ENCODE measurements around the gene HIF1A.

HIF1A gene

DNA sequence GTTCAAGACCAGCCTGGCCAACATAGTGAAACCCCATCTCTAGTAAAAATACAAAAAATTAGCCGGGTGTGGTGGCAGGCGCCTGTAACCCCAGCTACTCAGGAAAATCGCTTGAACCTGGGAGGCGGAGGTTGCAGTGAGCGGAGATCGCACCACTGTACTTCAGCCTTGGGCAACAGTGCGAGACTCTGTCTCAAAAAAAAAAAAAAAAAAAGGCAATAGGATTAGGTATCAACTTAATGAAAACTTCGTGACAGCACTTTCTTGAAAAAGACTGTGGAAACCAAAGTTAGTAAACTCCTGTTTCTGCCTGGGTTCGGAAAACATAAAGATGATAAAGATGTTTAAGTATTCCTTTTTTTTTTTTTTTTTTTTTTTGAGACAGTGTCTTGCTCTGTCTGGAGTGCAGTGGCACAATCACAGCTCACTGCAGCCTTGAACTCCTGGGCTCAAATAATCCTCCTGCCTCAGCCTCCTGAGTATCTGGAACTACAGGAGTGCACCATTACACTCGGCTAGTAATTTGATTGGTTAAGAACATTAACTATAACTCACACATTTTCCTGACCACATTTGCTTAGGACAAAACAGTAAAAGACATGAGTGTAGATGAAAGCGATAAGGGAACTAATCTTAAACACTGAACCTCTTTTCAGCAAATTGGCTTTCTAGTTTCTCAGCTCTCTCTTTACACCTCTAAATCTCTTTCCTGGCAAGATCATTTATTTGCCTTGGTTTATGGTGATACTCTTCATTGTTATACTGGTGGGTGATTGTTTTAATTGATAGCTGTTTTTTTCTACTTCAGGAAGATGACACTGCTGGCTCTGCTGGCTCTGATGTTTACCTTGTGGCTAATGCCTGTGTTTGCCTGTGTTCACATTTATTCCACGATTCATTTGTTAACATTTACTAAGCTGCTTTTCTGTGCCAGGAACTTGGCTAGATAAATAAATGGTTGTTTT, 15.8 kb downstream of the HIF1A start:
- H3K4me1 Mint-ChIP-seq (ENCODE audit: low read depth), result peaks cover 94% of the 10 kb centered on the region
- H3K27ac Mint-ChIP-seq, result peak overlapping the region; percentile 67
- peaks cover 38% of the 10 kb centered on the region for H3K36me3 Mint-ChIP-seq (ENCODE audit: low read depth)
- H3K27me3 Mint-ChIP-seq, result no peaks in the 10 kb centered on the region
- no peaks in the 10 kb centered on the region for H3K9me3 Mint-ChIP-seq
- peak overlapping the region; percentile 3 for H3K4me3 Mint-ChIP-seq

DNA sequence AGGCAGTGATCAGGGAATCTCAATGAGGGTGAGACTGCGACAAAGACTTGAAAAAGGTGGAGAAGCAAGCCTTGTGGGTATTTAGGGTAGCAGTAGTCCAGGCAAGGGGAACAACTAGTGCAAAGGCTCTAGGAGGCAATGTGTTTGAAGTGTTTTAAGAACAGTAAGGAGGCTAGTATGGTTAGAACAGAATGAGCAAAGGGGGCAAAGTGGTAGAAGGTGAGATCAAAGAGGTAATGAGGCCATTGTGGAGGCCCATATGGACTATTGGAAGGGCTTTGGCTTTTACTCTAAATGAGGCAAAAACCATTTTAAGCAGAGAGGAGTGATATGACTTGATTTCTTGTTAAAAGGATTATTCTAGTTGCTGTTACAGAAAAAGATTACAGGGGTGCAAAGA, 16.8 kb downstream of the HIF1A start:
- H3K27me3 Mint-ChIP-seq, result no peaks in the 10 kb centered on the region
- no peaks in the 10 kb centered on the region for H3K9me3 Mint-ChIP-seq
- peak overlapping the region; percentile 24 for H3K4me3 Mint-ChIP-seq
- H3K4me1 Mint-ChIP-seq (ENCODE audit: low read depth), result peaks cover 94% of the 10 kb centered on the region
- H3K27ac Mint-ChIP-seq, result peak overlapping the region; percentile 32
- peaks cover 28% of the 10 kb centered on the region for H3K36me3 Mint-ChIP-seq (ENCODE audit: low read depth)

DNA sequence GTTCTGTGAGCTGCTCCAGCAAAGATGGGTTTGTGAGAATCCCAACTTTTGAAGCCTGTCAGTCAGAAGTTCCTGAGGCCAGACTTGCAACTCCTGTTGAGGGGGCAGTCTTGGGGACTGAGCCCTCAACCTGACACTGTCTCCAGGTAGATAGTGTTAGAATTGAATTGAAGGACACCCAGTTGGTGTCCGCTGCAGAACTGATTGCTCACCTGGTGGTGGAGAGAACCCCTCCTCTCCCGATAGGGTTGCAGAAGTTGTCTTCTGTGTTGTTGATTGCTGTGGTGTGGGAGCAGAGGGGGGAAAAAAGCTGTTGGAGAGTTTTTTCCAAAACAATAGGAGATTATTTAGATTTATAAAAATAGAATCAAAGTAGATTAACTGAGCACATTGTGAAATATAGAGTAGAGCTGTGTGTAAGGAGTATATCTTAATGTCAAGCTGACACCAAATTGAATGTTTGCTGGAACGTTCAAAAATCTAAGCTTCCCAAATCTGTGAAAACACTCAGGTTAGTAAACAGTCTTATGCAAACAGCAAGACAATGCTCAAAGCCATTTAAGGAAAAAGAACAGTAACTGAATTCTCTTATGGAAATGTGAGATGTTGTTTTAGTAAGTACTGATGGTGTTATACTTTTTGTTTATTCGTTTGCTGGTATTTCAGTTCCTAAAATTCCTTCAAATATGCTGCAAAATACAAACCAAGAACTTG, 18.6 kb downstream of the HIF1A start:
- Mint-ChIP-seq H3K27ac (peak overlapping the region; percentile 40), H3K4me1 (ENCODE audit: low read depth) (peaks cover 99% of the 10 kb centered on the region), H3K36me3 (ENCODE audit: low read depth) (peaks cover 26% of the 10 kb centered on the region), H3K27me3 (no peaks in the 10 kb centered on the region), H3K4me3 (no peak overlapping the region), H3K9me3 (no peaks in the 10 kb centered on the region)

DNA sequence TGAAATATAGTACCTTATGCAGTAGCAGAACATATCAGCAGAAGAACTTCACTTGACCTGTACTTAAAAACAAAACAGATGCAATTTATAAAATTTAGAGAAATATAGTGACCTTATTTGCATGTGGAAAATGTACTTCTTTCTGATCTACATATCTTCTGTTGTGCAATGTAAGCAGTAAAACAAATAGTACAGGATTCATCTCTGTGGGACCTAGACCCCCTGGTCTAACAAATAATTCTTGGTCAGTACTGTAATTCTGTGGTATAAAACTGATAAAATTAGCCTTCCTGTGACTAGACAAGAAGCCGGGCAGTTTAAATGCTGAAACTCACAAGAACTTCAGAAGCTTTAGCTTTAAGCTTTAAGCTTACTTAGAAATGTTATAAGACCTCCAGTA, 21.6 kb downstream of the HIF1A start:
- H3K9me3 Mint-ChIP-seq, result no peaks in the 10 kb centered on the region
- no peak overlapping the region for H3K4me3 Mint-ChIP-seq
- H3K36me3 Mint-ChIP-seq (ENCODE audit: low read depth), result peaks cover 39% of the 10 kb centered on the region
- peak overlapping the region; percentile 21 for H3K27ac Mint-ChIP-seq
- H3K4me1 Mint-ChIP-seq (ENCODE audit: low read depth), result peaks cover 95% of the 10 kb centered on the region
- H3K27me3 Mint-ChIP-seq, result no peaks in the 10 kb centered on the region

DNA sequence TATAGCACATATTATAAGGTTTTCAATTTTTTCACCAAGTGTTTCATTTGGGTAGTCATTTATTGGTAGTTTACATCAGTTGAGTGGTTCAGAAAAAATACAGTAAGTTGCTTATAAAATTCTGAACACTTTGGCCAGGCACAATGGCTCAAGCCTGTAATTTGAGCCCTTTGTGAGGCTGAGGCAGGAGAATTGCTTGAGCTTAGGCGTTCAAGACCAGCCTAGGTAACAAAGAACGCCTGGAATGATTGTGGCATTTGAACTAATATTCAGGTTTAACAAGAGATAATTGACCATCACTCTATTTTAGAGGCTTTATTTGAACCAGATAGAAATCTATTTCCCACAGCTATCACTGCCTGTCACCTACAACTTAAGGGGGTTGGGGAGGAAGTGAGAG, 22.7 kb downstream of the HIF1A start:
- peak overlapping the region; percentile 58 for H3K27ac Mint-ChIP-seq
- H3K27me3 Mint-ChIP-seq, result no peaks in the 10 kb centered on the region
- H3K36me3 Mint-ChIP-seq (ENCODE audit: low read depth), result peaks cover 37% of the 10 kb centered on the region
- no peak overlapping the region for H3K4me3 Mint-ChIP-seq
- H3K9me3 Mint-ChIP-seq, result no peaks in the 10 kb centered on the region
- H3K4me1 Mint-ChIP-seq (ENCODE audit: low read depth), result peaks cover 90% of the 10 kb centered on the region

DNA sequence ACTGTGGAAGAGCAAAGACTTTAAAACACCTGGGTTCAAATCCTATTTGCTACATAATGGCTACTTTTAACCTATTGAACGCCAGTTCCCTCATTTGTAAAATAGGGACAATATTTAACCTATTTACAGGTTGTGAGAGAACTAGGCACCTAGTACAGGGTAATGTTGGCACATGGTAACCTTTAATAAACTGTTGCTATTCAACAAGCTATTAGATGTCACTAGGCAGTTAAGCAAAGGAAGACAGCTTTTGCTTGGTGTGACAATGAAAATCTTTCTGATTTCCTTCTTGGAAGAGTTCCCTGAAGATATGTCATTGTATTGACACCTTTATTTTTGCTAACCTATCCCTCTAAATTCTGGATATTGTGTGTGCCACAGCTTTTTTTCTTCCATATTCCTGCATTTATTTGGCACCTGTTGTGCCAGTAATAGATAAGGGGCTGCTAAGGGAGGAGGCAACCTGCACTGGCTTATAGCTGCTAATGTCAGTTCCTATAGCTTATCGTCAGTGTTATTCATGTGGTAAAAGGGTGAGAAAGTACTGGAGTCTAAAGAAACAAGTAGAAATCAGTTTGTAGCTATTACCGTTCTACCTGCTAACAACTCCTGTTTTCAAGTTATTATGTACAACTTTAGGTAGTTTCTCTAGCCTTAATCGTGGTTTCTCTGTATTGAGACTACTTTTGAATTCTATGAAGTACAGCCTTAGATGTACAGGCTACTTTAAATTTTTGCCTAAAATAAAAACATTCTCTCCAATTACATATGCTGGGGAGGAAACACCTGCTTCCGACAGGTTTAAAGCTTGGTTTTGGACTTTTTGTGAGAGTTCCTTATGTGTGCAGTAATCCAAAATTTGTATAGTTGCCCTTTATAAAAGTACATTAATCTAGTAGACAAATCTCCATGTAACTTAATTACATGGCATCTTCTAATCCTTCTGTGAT, 24.3 kb downstream of the HIF1A start:
- no peaks in the 10 kb centered on the region for H3K27me3 Mint-ChIP-seq
- peak overlapping the region; percentile 60 for H3K27ac Mint-ChIP-seq
- peaks cover 43% of the 10 kb centered on the region for H3K36me3 Mint-ChIP-seq (ENCODE audit: low read depth)
- peaks cover 86% of the 10 kb centered on the region for H3K4me1 Mint-ChIP-seq (ENCODE audit: low read depth)
- H3K4me3 Mint-ChIP-seq, result peak overlapping the region; percentile 31
- H3K9me3 Mint-ChIP-seq, result no peaks in the 10 kb centered on the region

DNA sequence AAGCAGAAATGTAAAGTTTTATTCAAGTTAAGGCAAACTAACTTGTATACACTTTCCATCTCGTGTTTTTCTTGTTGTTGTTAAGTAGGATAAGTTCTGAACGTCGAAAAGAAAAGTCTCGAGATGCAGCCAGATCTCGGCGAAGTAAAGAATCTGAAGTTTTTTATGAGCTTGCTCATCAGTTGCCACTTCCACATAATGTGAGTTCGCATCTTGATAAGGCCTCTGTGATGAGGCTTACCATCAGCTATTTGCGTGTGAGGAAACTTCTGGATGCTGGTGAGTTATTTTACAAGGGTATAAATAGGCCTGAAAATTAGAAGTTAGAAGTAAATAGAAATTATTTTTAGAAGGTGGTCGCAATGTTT, 25.0 kb downstream of the HIF1A start:
- H3K9me3 Mint-ChIP-seq, result no peaks in the 10 kb centered on the region
- peaks cover 48% of the 10 kb centered on the region for H3K36me3 Mint-ChIP-seq (ENCODE audit: low read depth)
- H3K4me3 Mint-ChIP-seq, result peak overlapping the region; percentile 31
- H3K27ac Mint-ChIP-seq, result peak overlapping the region; percentile 60
- peaks cover 85% of the 10 kb centered on the region for H3K4me1 Mint-ChIP-seq (ENCODE audit: low read depth)
- H3K27me3 Mint-ChIP-seq, result no peaks in the 10 kb centered on the region

DNA sequence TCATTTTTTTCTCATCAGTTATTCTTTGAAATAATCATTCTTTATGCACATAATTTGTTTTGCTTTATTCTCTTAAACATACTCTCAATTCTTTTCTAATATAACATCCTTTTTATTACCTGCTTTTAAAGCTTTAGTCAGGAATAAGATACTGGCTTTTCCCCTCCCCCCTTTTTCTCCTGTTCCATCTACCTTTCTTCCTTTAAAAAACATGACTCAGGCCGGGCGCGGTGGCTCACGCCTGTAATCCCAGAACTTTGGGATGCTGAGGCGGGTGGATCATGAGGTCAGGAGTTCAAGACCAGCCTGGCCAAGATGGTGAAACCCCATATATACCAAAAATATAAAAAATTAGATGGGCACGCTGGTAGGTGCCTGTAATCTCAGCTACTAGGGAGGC, 25.4 kb downstream of the HIF1A start:
- Mint-ChIP-seq H3K36me3 (ENCODE audit: low read depth) (peaks cover 53% of the 10 kb centered on the region), H3K27ac (peak overlapping the region; percentile 50), H3K4me3 (peak overlapping the region; percentile 30), H3K9me3 (no peaks in the 10 kb centered on the region), H3K27me3 (no peaks in the 10 kb centered on the region), H3K4me1 (ENCODE audit: low read depth) (peaks cover 84% of the 10 kb centered on the region)

DNA sequence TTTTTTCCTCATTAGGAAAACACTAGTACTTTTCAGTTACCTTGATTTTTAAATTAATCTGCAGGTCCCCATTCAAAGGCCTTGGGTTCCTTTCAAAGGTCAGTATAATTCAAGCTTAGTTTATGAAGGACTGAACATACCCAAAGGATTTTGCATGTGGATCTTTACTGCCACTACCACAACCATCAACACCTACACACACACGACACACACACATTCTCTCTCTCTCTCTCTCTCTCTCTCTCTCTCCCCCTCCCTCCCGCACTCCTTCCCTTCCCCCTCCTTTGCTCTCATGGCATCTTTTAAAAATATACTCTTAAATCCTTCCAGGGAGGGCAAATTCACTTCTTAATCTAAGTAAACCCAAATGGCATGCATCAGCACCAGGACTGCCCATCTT, 28.8 kb downstream of the HIF1A start:
- H3K27ac Mint-ChIP-seq, result no peak overlapping the region
- peaks cover 84% of the 10 kb centered on the region for H3K4me1 Mint-ChIP-seq (ENCODE audit: low read depth)
- no peak overlapping the region for H3K4me3 Mint-ChIP-seq
- no peaks in the 10 kb centered on the region for H3K27me3 Mint-ChIP-seq
- H3K36me3 Mint-ChIP-seq (ENCODE audit: low read depth), result peaks cover 82% of the 10 kb centered on the region
- no peaks in the 10 kb centered on the region for H3K9me3 Mint-ChIP-seq

DNA sequence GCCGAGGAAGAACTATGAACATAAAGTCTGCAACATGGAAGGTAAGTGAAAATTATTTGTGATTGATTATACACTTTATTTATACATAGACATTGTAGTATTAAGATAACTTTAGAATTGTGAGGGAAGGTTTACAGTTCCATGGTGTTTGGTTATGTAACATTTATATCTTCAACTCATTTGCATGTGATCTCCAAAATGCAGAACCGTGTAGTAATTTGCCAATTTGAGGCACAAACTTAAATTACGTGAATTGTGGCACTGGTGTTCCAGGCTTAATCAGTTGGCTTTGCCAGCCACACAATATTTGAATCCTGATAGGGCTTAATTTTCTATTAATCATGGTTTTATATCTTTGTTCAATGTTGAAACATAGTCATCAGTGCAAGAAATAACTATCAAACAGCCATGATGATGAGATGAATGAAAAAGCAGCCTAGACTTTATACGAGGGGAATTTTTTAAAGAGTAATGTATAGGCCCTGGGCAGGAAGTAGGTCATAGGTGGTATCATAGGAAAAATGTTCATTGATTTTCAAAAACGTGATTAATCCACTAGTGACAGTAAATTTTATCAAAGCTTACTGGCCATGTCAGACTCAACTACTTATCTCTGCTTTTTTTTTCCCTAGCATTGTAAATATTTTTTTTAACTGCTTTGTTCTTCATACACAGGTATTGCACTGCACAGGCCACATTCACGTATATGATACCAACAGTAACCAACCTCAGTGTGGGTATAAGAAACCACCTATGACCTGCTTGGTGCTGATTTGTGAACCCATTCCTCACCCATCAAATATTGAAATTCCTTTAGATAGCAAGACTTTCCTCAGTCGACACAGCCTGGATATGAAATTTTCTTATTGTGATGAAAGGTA, 31.7 kb downstream of the HIF1A start:
- Mint-ChIP-seq H3K9me3 (no peaks in the 10 kb centered on the region), H3K27me3 (no peaks in the 10 kb centered on the region), H3K4me3 (peak overlapping the region; percentile 13), H3K27ac (peak overlapping the region; percentile 71), H3K4me1 (ENCODE audit: low read depth) (peaks cover 74% of the 10 kb centered on the region), H3K36me3 (ENCODE audit: low read depth) (peaks cover 91% of the 10 kb centered on the region)

DNA sequence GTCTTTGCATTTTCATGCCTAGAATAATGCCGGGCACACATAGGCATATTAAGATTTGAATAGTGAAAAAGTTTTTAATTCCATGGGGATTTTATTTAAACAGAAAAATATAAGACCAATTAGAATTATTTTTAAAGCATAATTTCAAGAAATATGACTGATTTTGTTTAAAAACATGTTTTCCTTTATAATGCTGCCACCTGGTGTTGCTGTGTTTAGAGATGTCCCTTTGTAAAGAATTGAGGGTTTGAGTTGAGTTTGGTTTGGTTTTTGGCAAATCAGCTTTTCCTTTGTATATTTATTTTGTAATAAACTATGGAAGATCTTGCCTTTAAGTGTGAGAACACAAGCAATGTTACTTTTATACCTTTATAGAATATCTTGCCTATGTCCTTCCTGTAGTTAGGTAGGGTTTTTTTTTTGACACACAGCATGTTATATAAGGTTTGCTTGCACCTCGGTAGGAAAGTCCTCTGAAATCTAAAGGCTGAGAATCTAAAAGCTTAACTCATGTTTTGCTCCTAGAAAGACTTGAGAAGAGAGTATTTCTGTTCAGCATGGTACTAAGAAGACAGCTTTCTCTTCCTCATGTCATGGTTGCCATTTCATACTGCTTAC, 35.6 kb downstream of the HIF1A start:
- Mint-ChIP-seq H3K36me3 (ENCODE audit: low read depth) (peaks cover 95% of the 10 kb centered on the region), H3K27me3 (no peaks in the 10 kb centered on the region), H3K27ac (peak overlapping the region; percentile 14), H3K9me3 (no peaks in the 10 kb centered on the region), H3K4me3 (no peak overlapping the region), H3K4me1 (ENCODE audit: low read depth) (peaks cover 49% of the 10 kb centered on the region)

DNA sequence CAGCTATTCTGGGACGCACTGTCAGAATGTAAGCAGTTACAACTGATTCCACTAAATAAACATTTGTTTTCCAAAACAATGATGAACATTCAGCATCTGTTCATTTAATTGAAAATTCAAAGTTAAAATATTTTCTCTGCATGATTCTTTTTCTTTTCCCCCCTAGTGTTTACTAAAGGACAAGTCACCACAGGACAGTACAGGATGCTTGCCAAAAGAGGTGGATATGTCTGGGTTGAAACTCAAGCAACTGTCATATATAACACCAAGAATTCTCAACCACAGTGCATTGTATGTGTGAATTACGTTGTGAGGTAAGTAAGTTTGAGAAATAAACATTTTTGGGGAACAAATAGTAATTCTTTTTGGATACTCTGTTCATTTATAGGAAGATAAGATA, 38.7 kb downstream of the HIF1A start:
- Mint-ChIP-seq H3K4me3 (no peak overlapping the region), H3K27me3 (no peaks in the 10 kb centered on the region), H3K36me3 (ENCODE audit: low read depth) (peaks cover 92% of the 10 kb centered on the region), H3K9me3 (no peaks in the 10 kb centered on the region), H3K27ac (no peak overlapping the region), H3K4me1 (ENCODE audit: low read depth) (peaks cover 22% of the 10 kb centered on the region)

DNA sequence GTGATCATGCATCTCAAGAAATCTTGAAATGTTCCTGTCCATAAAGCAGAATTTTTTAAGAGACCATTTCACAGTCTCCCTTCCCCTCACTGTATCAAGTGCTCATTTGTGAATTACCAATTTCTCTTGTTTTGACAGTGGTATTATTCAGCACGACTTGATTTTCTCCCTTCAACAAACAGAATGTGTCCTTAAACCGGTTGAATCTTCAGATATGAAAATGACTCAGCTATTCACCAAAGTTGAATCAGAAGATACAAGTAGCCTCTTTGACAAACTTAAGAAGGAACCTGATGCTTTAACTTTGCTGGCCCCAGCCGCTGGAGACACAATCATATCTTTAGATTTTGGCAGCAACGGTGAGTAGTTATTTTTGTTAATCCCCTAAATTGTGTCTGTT, 41.4 kb downstream of the HIF1A start:
- H3K27ac Mint-ChIP-seq, result peak overlapping the region; percentile 63
- H3K27me3 Mint-ChIP-seq, result no peaks in the 10 kb centered on the region
- peaks cover 8% of the 10 kb centered on the region for H3K4me1 Mint-ChIP-seq (ENCODE audit: low read depth)
- H3K4me3 Mint-ChIP-seq, result no peak overlapping the region
- no peaks in the 10 kb centered on the region for H3K9me3 Mint-ChIP-seq
- peaks cover 86% of the 10 kb centered on the region for H3K36me3 Mint-ChIP-seq (ENCODE audit: low read depth)

Measured in stimulated activated naive CD8-positive, alpha-beta T cell treated with anti-CD3 and anti-CD28 coated beads, Interleukin-15, Interleukin-2, amounts not matched to agents 100 ng/mL and 50 ng/mL, for 24 hours (primary cell).